HG02642 (cell line): ENCODE measurements around the gene MED29.

Experiments used
- ATAC-seq: cut with Tn5 transposase; IDR thresholded peaks from one replicate; pipeline ENCODE4 v1.9.1; 2021; ENCODE audit warnings: mild to moderate bottlenecking; ENCODE audit not compliant: unreplicated experiment, poor library complexity

MED29 gene

GRCh38 chr19:39390451-39390750 lies 777 bp upstream of the MED29 start:
- ATAC-seq, result no peak

GRCh38 chr19:39397360-39398296 lies 6.5 kb downstream of the MED29 start:
- peak; percentile 41 for ATAC-seq

- ATAC-seq, result no peak
Measured at GRCh38 chr19:39398297-39398864, 7.2 kb downstream of the MED29 start.

- no peak for ATAC-seq
Measured at GRCh38 chr19:39399668-39400050, 8.5 kb downstream of the MED29 start.

GRCh38 chr19:39400061-39400460 lies 8.9 kb downstream of the MED29 start:
- ATAC-seq, result no peak

- no peak for ATAC-seq
Measured at GRCh38 chr19:39401070-39401548, 9.9 kb downstream of the MED29 start.

- no peak for ATAC-seq
Measured at GRCh38 chr19:39401549-39402345, 10.6 kb downstream of the MED29 start.

GRCh38 chr19:39402346-39403300 lies 11.4 kb downstream of the MED29 start:
- ATAC-seq, result peak; percentile 30

GRCh38 chr19:39403331-39404312 lies 12.4 kb downstream of the MED29 start:
- peak; percentile 21 for ATAC-seq

- ATAC-seq, result no peak
Measured at GRCh38 chr19:39405261-39405957, 14.2 kb downstream of the MED29 start.

- ATAC-seq, result no peak
Measured at GRCh38 chr19:39405958-39406655, 14.9 kb downstream of the MED29 start.

- peak; percentile 28 for ATAC-seq
Measured at GRCh38 chr19:39406656-39407409, 15.7 kb downstream of the MED29 start, which contains the start of gene ZFP36. Gene ZFP36, plus strand, starts transcription at chr19:39406847. Its CDS starts 58 bp downstream, at chr19:39406905.

- ATAC-seq, result no peak
Measured at GRCh38 chr19:39407410-39407659, 16.2 kb downstream of the MED29 start.

GRCh38 chr19:39407660-39408391 lies 16.6 kb downstream of the MED29 start:
- ATAC-seq, result no peak

- ATAC-seq, result no peak
Measured at GRCh38 chr19:39408392-39409207, 17.4 kb downstream of the MED29 start.
